ENCODE measurements around the gene GDPD3. TPM values are rescaled to one million over a fixed set of nuclear protein-coding genes. Genes with fewer than 3 reads are reported as not detected.

Gene GDPD3
- total and polyA plus RNA-seq, 9 of the 15 experiments (the other 6 are each of a cell fraction or from before 2014, with no cell fraction given): 0.47 to 3.9 (median 1.1) TPM

GRCh38 chr16:30112197-30113030, 923 bp downstream of the GDPD3 start (continued):
- TF ChIP-seq HOMEZ (CRISPR knock-in tag; IDR thresholded peaks at IDR 0.05): no peak
- TF ChIP-seq ELF2 (CRISPR knock-in tag; IDR thresholded peaks at IDR 0.05): no peak
- TF ChIP-seq SMARCA5 (IDR thresholded peaks at IDR 0.05): no peak; the same call in 1 of the 2 replicates
- TF ChIP-seq ZNF592 (IDR thresholded peaks at IDR 0.05): no peak
- TF ChIP-seq U2AF2 (optimal IDR thresholded peaks at IDR 0.05; ENCODE audit: low read depth, low read length): no peak
- TF ChIP-seq ZNF23 (CRISPR knock-in tag; IDR thresholded peaks at IDR 0.05): no peak
- no peak for TF ChIP-seq PRPF4 (IDR thresholded peaks at IDR 0.05; ENCODE audit: insufficient read depth, low read depth, low read length, poor library complexity, severe bottlenecking)
- no peak for TF ChIP-seq ARNT (IDR thresholded peaks at IDR 0.05)
- peak; percentile 78 for TF ChIP-seq RB1 (IDR thresholded peaks at IDR 0.05; ENCODE audit: low read depth)
- peak; percentile 58; the same call in 1 of the 2 replicates for TF ChIP-seq STAG1 (CRISPR knock-in tag; IDR thresholded peaks at IDR 0.05; ENCODE audit: borderline replicate concordance)
- no peak for TF ChIP-seq ZNF589 (CRISPR knock-in tag; IDR thresholded peaks at IDR 0.05; ENCODE audit: low read depth)
- no peak for TF ChIP-seq SP2 (IDR thresholded peaks at IDR 0.05; ENCODE audit: extremely low read depth, low read depth, low read length, poor library complexity, severe bottlenecking)
- TF ChIP-seq NCOA2 (IDR thresholded peaks at IDR 0.05; ENCODE audit: partially characterized antibody in 2 of 2): no peak
- TF ChIP-seq RAD21 (CRISPR knock-in tag; conservative IDR thresholded peaks at IDR 0.05 in 1 of 2, IDR thresholded peaks at IDR 0.05 in 1 of 2): peak; percentile 41 to 72
- peak; percentile 79 to 91 (median 81) for TF ChIP-seq CTCF (IDR thresholded peaks at IDR 0.05 in 2 of 3, conservative IDR thresholded peaks at IDR 0.05 in 1 of 3; ENCODE audit: insufficient read depth in 2 of 3, low read depth in 1 of 3, low read length in 3 of 3)

Data from K562 (cell line).